OCI-LY7 (cell line): ENCODE measurements around the gene HRH3.

Experiments
- CTCF ChIP-seq: fragments of 200-600 bp; sonication (generic); conservative IDR thresholded peaks from 2 replicates; pipeline ENCODE4 v1.5.1; 2014; ENCODE audit warnings: mild to moderate bottlenecking, antibody characterized with exemption, low read length, moderate library complexity, mixed read lengths
- EZH2phosphoT487 ChIP-seq: fragments of 200-600 bp; sonication (generic); IDR thresholded peaks from 2 replicates; pipeline ENCODE4 v1.6.1; 2018; ENCODE audit warnings: low read depth, borderline replicate concordance, mild to moderate bottlenecking, mixed run types, antibody characterized with exemption, low read length, moderate library complexity, mixed read lengths

- TF ChIP-seq EZH2phosphoT487 (no peak), CTCF (no peak)
Measured at GRCh38 chr20:62233684-62234083, 13.6 kb upstream of the HRH3 start.
